SU-DHL-6 (cell line): ENCODE measurements around the gene SCN5A.

Source experiments
- H2AFZ ChIP-seq: fragments of 200-600 bp; sonication (generic); 2 replicates; pipeline ENCODE4 v1.6.1; 2014; ENCODE audit warnings: low read depth, mild to moderate bottlenecking, moderate library complexity, mixed read lengths, antibody characterized with exemption, low read length; ENCODE audit not compliant: severe bottlenecking
- H3F3A ChIP-seq: fragments of 200-600 bp; shearing (Covaris generic); 2 replicates; pipeline ENCODE4 v1.6.0; 2016; ENCODE audit warnings: antibody characterized with exemption, mild to moderate bottlenecking; ENCODE audit not compliant: insufficient read depth
- H3K27ac ChIP-seq: fragments of 200-600 bp; sonication (generic); 2 replicates; pipeline ENCODE4 v1.5.1; 2016; ENCODE audit warnings: low read depth, mild to moderate bottlenecking, low read length, moderate library complexity, mixed read lengths
- H3K27me3 ChIP-seq: fragments of 200-600 bp; sonication (generic), shearing (Covaris generic); 2 replicates; pipeline ENCODE4 v1.6.0; 2014; ENCODE audit warnings: mild to moderate bottlenecking, low read length
- H3K36me3 ChIP-seq: fragments of 200-600 bp; sonication (generic); 2 replicates; pipeline ENCODE4 v1.6.1; 2014; ENCODE audit warnings: mild to moderate bottlenecking, low read length, mixed read lengths
- H3K4me2 ChIP-seq: fragments of 300-600, 200-600 bp; shearing (Covaris generic), sonication (generic); 2 replicates; pipeline ENCODE4 v1.6.0; 2014; ENCODE audit warnings: low read length, low read depth, mild to moderate bottlenecking; ENCODE audit not compliant: poor library complexity, severe bottlenecking
- H3K4me3 ChIP-seq: fragments of 200-600 bp; sonication (generic); 2 replicates; pipeline ENCODE4 v1.5.1; 2014; ENCODE audit warnings: antibody characterized with exemption, low read length, mild to moderate bottlenecking, mixed read lengths; ENCODE audit not compliant: insufficient read depth, poor library complexity, severe bottlenecking
- H3K79me2 ChIP-seq: fragments of 200-600 bp; sonication (generic); 2 replicates; pipeline ENCODE4 v1.6.1; 2014; ENCODE audit warnings: mild to moderate bottlenecking, low read length, moderate library complexity; ENCODE audit not compliant: insufficient read depth
- H3K9ac ChIP-seq: fragments of 200-600 bp; sonication (generic); 2 replicates; pipeline ENCODE4 v1.7.0; 2014; ENCODE audit warnings: mild to moderate bottlenecking, low read length
- H3K9me2 ChIP-seq: fragments of 200-600 bp; sonication (generic); replicated peaks from 2 replicates; pipeline ENCODE4 v1.6.1; 2014; ENCODE audit warnings: low read length; ENCODE audit not compliant: insufficient read depth
- H3K9me3 ChIP-seq: fragments of 200-600 bp; sonication (generic); 2 replicates; pipeline ENCODE4 v1.6.1; 2014; ENCODE audit warnings: low read length, mixed read lengths; ENCODE audit not compliant: insufficient read depth
- H4K20me1 ChIP-seq: fragments of 200-600 bp; sonication (generic); 2 replicates; pipeline ENCODE4 v1.6.1; 2014; ENCODE audit warnings: low read depth, mild to moderate bottlenecking, antibody characterized with exemption, low read length, moderate library complexity, mixed read lengths
- EZH2phosphoT487 ChIP-seq: fragments of 200-600 bp; sonication (generic), shearing (Covaris generic); conservative IDR thresholded peaks from 2 replicates; pipeline ENCODE4 v1.6.1; 2018; ENCODE audit warnings: mild to moderate bottlenecking, antibody characterized with exemption, low read length, moderate library complexity, mixed read lengths
- TF ChIP-seq, protein P1 (sequence below): fragments of 200-600 bp; sonication (generic); IDR thresholded peaks from one replicate; pipeline ENCODE4 v1.5.1; 2017; ENCODE audit warnings: antibody characterized with exemption, mild to moderate bottlenecking, low read length, moderate library complexity; ENCODE audit not compliant: insufficient read depth, poor library complexity, severe bottlenecking

Gene SCN5A

DNA sequence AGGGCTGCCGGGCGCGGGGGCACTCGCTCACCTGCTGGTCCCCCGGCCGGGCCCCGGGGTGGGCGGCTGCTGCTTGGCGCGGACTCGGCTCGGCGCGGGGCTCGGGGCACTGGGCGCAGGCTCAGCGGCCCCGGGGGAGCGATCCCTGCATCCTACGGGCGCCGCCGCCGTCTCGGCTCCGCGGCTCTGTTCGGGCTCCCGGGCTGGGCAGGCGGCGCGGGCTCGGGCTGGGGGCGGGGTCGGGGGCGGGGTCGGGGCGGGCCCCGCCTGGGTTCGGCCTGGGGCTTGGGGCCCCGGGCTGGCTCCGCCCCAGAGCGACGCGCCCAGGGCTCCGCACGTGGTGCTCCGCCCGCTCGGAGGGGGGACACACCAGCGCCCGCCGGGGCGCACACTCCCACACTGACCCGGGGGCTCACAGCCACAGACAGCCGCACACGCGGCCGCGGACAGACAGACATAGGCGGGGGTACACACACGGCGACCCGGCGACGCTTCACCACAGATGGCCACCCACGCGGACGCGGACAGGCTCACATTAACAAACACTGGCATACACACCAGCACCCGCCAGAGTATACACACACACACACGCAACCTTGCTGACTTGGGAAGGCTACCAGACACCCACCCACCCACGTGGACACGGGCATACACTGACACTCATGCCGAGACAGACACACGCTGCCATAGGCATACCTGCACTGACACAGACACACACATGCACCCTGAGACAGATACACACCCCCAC, at the start of gene SCN5A:
Gene SCN5A, minus strand, starts transcription at position 188 of the 748 bp plus-strand sequence. CDS start 16,380 bp downstream, outside the sequence.
- no peaks in the 10 kb centered on the region for H3K9me2 ChIP-seq
- peak within 1 kb of the TSS; percentile 38 for H3K4me3 ChIP-seq
- no peaks in the 10 kb centered on the region for H3F3A ChIP-seq
- no peaks in the 10 kb centered on the region for H3K27me3 ChIP-seq
- H3K79me2 ChIP-seq: no peaks in the 10 kb centered on the region
- H3K27ac ChIP-seq: no peak within 1 kb of the TSS
- peak within 1 kb of the TSS; percentile 51 for H3K4me2 ChIP-seq
- H2AFZ ChIP-seq: peak within 1 kb of the TSS; percentile 82
- H3K9me3 ChIP-seq: no peaks in the 10 kb centered on the region
- no peaks in the 10 kb centered on the region for H4K20me1 ChIP-seq
- peak within 1 kb of the TSS; percentile 22; the same call in 1 of the 2 replicates for H3K9ac ChIP-seq
- no peaks in the 10 kb centered on the region for H3K36me3 ChIP-seq
- no peak for TF ChIP-seq EZH2phosphoT487
- TF ChIP-seq, protein P1, sequence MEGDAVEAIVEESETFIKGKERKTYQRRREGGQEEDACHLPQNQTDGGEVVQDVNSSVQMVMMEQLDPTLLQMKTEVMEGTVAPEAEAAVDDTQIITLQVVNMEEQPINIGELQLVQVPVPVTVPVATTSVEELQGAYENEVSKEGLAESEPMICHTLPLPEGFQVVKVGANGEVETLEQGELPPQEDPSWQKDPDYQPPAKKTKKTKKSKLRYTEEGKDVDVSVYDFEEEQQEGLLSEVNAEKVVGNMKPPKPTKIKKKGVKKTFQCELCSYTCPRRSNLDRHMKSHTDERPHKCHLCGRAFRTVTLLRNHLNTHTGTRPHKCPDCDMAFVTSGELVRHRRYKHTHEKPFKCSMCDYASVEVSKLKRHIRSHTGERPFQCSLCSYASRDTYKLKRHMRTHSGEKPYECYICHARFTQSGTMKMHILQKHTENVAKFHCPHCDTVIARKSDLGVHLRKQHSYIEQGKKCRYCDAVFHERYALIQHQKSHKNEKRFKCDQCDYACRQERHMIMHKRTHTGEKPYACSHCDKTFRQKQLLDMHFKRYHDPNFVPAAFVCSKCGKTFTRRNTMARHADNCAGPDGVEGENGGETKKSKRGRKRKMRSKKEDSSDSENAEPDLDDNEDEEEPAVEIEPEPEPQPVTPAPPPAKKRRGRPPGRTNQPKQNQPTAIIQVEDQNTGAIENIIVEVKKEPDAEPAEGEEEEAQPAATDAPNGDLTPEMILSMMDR: no peak

DNA sequence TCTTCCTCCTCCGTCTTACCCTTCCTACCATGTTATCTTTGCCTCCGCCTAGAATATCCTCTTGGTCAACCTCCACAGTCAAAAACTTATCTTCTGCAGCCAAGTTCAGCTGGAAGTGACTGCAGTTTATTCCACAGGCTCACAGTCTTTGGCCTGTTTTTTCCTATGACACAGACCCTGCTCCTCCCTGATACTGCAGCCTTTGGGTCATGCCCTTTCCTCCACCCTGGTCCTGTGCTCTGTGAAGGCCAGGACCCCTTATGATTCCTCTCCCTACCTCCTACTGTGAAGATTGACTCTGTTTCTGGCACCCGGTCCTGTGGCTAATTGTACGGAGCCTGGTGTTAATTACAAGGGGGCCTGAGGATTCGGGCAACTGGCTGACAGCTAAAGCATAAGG, 49.3 kb upstream of the SCN5A start:
- no peaks in the 10 kb centered on the region for H3K27me3 ChIP-seq
- H3K36me3 ChIP-seq: no peaks in the 10 kb centered on the region
- H3K9me3 ChIP-seq: no peaks in the 10 kb centered on the region
- no peaks in the 10 kb centered on the region for H3F3A ChIP-seq
- H3K79me2 ChIP-seq: no peaks in the 10 kb centered on the region
- no peaks in the 10 kb centered on the region for H3K9me2 ChIP-seq
- H2AFZ ChIP-seq: no peak overlapping the region
- H3K4me2 ChIP-seq: no peak overlapping the region
- H3K27ac ChIP-seq: no peak overlapping the region
- H4K20me1 ChIP-seq: no peaks in the 10 kb centered on the region
- no peak overlapping the region for H3K4me3 ChIP-seq
- H3K9ac ChIP-seq: no peak overlapping the region
- TF ChIP-seq, protein P1: no peak
- no peak for TF ChIP-seq EZH2phosphoT487

DNA sequence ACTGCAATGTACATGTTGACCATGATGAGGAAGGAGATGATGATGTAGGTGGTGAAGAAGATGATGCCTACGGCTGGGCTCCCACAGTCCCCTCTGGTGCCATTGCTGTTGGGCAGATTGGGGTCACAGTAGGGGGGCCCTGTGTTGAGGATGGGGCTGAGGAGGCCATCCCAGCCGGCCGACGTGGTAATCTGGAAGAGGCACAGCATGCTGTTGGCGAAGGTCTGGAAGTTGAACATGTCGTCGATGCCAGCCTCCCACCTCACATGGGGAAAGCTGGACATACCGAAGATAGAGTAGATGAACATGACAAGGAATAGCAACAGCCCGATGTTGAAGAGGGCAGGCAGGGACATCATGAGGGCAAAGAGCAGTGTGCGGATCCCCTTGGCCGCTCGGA, 48.6 kb upstream of the SCN5A start:
- Histone ChIP-seq H3K27me3 (no peaks in the 10 kb centered on the region), H3K27ac (no peak overlapping the region), H3F3A (no peaks in the 10 kb centered on the region)

More for the DNA sequence above, 48.6 kb upstream of the SCN5A start:
- Histone ChIP-seq H4K20me1 (no peaks in the 10 kb centered on the region), H3K9ac (no peak overlapping the region), H2AFZ (no peak overlapping the region), H3K4me2 (no peak overlapping the region), H3K9me2 (no peaks in the 10 kb centered on the region), H3K4me3 (no peak overlapping the region), H3K36me3 (no peaks in the 10 kb centered on the region), H3K79me2 (no peaks in the 10 kb centered on the region), H3K9me3 (no peaks in the 10 kb centered on the region)
- TF ChIP-seq EZH2phosphoT487: no peak
- TF ChIP-seq, protein P1: no peak
